ENCODE measurements around the gene SEZ6. TPM values are rescaled to one million over a fixed set of nuclear protein-coding genes. Genes with fewer than 3 reads are reported as not detected.

The SEZ6 gene, protein sequence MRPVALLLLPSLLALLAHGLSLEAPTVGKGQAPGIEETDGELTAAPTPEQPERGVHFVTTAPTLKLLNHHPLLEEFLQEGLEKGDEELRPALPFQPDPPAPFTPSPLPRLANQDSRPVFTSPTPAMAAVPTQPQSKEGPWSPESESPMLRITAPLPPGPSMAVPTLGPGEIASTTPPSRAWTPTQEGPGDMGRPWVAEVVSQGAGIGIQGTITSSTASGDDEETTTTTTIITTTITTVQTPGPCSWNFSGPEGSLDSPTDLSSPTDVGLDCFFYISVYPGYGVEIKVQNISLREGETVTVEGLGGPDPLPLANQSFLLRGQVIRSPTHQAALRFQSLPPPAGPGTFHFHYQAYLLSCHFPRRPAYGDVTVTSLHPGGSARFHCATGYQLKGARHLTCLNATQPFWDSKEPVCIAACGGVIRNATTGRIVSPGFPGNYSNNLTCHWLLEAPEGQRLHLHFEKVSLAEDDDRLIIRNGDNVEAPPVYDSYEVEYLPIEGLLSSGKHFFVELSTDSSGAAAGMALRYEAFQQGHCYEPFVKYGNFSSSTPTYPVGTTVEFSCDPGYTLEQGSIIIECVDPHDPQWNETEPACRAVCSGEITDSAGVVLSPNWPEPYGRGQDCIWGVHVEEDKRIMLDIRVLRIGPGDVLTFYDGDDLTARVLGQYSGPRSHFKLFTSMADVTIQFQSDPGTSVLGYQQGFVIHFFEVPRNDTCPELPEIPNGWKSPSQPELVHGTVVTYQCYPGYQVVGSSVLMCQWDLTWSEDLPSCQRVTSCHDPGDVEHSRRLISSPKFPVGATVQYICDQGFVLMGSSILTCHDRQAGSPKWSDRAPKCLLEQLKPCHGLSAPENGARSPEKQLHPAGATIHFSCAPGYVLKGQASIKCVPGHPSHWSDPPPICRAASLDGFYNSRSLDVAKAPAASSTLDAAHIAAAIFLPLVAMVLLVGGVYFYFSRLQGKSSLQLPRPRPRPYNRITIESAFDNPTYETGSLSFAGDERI
- polyA plus RNA-seq (2012; ENCODE audit: missing spikeins) = 0.89 TPM

- DNase-seq (ENCODE audit: insufficient read length) = peak; percentile 58
These were observed at the start of gene SEZ6 for GRCh38 chr17:29005936-29006511. Gene SEZ6 (minus strand): TSS chr17:29006033. CDS start chr17:29005869, 164 bp downstream.

GRCh38 chr17:29054835-29055234 is 49.0 kb upstream of the SEZ6 start:
- FAIRE-seq (no peak), DNase-seq (ENCODE audit: insufficient read length) (no peak)
- TF ChIP-seq POLR2AphosphoS5 (IDR thresholded peaks at IDR 0.05; ENCODE audit: low read depth, low read length) = no peak
- TF ChIP-seq TAF1 (IDR thresholded peaks at IDR 0.05; ENCODE audit: borderline replicate concordance, low read depth, low read length) = no peak
- no peak for TF ChIP-seq POLR2A (IDR thresholded peaks at IDR 0.05; ENCODE audit: low read depth, low read length)

More at GRCh38 chr17:29005936-29006511, at the start of gene SEZ6:
- FAIRE-seq = no peak
- no peak for TF ChIP-seq POLR2AphosphoS5 (IDR thresholded peaks at IDR 0.05; ENCODE audit: low read depth, low read length)
- no peak for TF ChIP-seq TAF1 (IDR thresholded peaks at IDR 0.05; ENCODE audit: borderline replicate concordance, low read depth, low read length)
- TF ChIP-seq POLR2A (IDR thresholded peaks at IDR 0.05; ENCODE audit: low read depth, low read length) = no peak

- DNase-seq (ENCODE audit: insufficient read length) (no peak), FAIRE-seq (no peak)
- TF ChIP-seq POLR2A (IDR thresholded peaks at IDR 0.05; ENCODE audit: low read depth, low read length) (no peak), POLR2AphosphoS5 (IDR thresholded peaks at IDR 0.05; ENCODE audit: low read depth, low read length) (no peak), TAF1 (IDR thresholded peaks at IDR 0.05; ENCODE audit: borderline replicate concordance, low read depth, low read length) (no peak)
These were observed 45.9 kb upstream of the SEZ6 start for GRCh38 chr17:29051731-29052130.

DNA sequence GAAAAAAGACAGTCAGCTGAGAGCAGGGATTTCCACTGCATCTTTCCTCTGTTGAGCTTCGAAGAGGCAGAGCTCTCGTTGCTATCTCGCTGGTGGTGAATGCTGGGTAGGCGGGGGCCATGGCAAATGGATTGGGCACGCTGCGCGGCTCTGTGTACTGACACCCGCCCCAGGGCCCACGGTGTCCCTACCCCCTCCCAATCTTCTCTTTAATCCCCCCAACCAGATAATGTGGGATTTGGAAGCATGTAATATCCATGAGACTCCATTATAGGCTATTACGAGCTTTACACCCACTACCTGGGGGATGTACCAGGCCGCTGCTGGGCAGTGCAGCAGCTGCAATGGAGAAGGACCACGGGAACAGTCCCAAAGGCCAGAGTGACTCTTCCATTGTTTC is 45.4 kb upstream of the SEZ6 start:
- no peak for FAIRE-seq
- TF ChIP-seq POLR2A (IDR thresholded peaks at IDR 0.05; ENCODE audit: low read depth, low read length) (no peak), TAF1 (IDR thresholded peaks at IDR 0.05; ENCODE audit: borderline replicate concordance, low read depth, low read length) (no peak), POLR2AphosphoS5 (IDR thresholded peaks at IDR 0.05; ENCODE audit: low read depth, low read length) (no peak)
- DNase-seq (ENCODE audit: insufficient read length) = no peak

DNA sequence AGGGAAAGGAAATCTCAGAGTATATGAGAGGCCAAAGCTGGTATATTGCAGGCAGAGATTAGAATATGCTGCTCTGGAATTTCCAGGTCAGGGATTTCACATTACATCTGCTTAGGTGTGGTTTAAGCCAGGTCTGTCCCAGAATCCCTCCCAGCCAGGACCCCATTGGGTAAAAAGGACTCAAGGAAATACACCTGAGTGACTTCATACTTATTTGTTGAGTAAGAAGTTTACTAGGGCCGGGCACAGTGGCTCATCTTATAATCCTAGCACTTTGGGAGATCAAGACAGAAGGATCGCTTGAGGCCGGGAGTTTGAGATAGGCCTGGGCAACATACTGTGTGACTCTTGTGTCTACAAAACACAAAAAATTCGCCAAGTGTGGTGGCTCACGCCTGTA is 44.3 kb upstream of the SEZ6 start:
- FAIRE-seq (no peak), DNase-seq (ENCODE audit: insufficient read length) (no peak)

DNA sequence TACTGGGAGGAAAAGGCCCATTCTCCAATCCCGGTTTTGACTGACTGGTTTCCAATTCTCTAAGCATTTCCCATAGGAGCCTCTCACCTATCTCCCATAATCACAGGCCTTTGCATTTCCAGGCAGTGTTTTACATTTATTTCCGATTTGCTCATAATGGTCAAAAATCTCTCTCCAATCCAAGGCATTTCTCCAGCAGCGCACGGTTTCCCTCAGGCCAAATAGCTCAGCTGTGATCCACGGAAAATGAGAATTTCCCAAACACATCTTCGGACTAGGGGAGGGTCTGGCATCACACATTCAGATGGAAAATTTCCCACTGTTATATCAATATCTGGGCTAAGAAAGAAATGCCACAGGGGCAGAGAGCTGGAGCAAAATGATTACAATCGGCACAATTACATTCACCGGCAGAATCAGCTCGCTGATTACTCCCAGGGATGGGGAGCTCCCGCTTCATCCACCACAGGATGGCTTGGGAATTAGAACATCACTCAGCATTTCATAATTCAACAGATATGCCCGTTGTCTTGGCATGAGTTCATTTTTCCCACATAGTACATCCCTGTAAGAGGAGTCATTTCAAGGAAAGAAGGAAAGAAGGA is 43.8 kb upstream of the SEZ6 start:
- TF ChIP-seq POLR2A (IDR thresholded peaks at IDR 0.05; ENCODE audit: low read depth, low read length) = no peak
- TF ChIP-seq TAF1 (IDR thresholded peaks at IDR 0.05; ENCODE audit: borderline replicate concordance, low read depth, low read length) = no peak
- no peak for TF ChIP-seq POLR2AphosphoS5 (IDR thresholded peaks at IDR 0.05; ENCODE audit: low read depth, low read length)
- no peak for DNase-seq (ENCODE audit: insufficient read length)
- FAIRE-seq = no peak

More for the DNA sequence above, 44.3 kb upstream of the SEZ6 start:
- no peak for TF ChIP-seq POLR2AphosphoS5 (IDR thresholded peaks at IDR 0.05; ENCODE audit: low read depth, low read length)
- no peak for TF ChIP-seq POLR2A (IDR thresholded peaks at IDR 0.05; ENCODE audit: low read depth, low read length)
- no peak for TF ChIP-seq TAF1 (IDR thresholded peaks at IDR 0.05; ENCODE audit: borderline replicate concordance, low read depth, low read length)

DNA sequence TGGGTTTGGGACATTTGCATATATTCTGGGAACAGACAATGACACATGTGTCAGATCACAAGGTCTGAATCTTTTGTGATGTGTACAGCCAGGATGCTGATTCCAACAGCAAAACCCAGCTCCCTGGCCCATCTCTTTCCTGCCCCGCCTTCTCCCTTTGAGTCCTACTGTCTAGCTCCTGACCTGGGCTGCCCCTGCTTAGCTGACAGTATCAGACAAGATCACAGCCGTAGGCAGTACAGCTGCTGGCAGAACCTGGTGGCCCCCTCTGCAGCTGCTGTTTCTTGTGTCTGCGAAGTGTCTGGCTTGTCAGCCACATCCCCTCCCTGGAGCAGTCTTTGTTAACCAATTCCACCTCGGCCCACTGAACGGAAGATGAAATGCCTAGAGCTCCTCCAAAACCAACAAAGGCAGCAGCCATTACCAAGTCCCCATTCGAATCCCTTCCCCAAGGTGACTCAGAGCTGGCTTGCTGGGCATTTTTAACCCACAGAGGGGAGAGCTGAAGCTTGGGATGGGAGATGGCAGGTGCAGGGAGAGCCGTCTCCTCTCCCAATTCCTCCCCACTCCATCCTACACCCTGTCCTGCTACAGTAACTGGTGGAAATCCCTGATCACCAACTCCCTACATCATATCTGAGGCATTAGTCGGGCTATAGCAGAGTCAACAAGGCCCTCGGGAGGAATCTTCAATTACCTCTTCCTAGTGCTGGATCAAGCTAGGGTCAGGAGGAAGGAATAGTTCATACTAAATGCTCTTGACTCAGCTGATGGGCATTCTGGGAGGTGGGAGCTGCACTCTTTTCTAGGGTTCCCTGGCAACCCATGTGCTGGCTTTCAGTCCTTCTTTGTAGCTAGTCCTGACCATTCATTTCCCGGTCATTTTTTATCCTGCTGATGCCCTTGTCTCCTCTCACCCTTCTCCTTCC is 42.9 kb upstream of the SEZ6 start:
- TF ChIP-seq POLR2A (IDR thresholded peaks at IDR 0.05; ENCODE audit: low read depth, low read length) (no peak), POLR2AphosphoS5 (IDR thresholded peaks at IDR 0.05; ENCODE audit: low read depth, low read length) (no peak), TAF1 (IDR thresholded peaks at IDR 0.05; ENCODE audit: borderline replicate concordance, low read depth, low read length) (no peak)
- no peak for FAIRE-seq
- DNase-seq (ENCODE audit: insufficient read length) = no peak

DNA sequence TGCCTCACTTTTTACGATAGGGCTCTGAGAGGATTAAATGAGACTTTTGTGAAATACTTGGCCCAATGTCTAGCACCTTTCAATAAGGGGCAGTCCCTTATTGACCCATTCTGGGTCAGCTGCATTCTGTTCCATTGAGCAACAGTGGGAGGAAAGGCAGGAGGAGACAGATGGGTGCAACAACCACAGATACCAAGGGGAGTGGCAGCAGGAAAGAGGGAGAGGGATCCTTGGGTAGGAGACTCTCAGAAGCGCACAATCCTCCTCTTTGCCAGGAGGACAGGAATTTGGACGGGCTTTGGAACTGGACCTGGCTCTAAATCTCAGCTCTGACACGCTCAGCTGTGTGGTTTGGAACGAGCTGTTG is 40.6 kb upstream of the SEZ6 start:
- DNase-seq (ENCODE audit: insufficient read length) (no peak), FAIRE-seq (no peak)
- TF ChIP-seq TAF1 (IDR thresholded peaks at IDR 0.05; ENCODE audit: borderline replicate concordance, low read depth, low read length) = no peak
- TF ChIP-seq POLR2AphosphoS5 (IDR thresholded peaks at IDR 0.05; ENCODE audit: low read depth, low read length) = no peak
- no peak for TF ChIP-seq POLR2A (IDR thresholded peaks at IDR 0.05; ENCODE audit: low read depth, low read length)

- no peak for FAIRE-seq
- no peak for TF ChIP-seq POLR2AphosphoS5 (IDR thresholded peaks at IDR 0.05; ENCODE audit: low read depth, low read length)
- TF ChIP-seq TAF1 (IDR thresholded peaks at IDR 0.05; ENCODE audit: borderline replicate concordance, low read depth, low read length) = no peak
- no peak for TF ChIP-seq POLR2A (IDR thresholded peaks at IDR 0.05; ENCODE audit: low read depth, low read length)
- DNase-seq (ENCODE audit: insufficient read length) = no peak
These were observed 40.1 kb upstream of the SEZ6 start for GRCh38 chr17:29045734-29046472.

Data from GM12892 (cell line).